ENCODE measurements around the gene RPL18A. TPM values are rescaled to one million over a fixed set of nuclear protein-coding genes. Genes with fewer than 3 reads are reported as not detected.

The RPL18A gene
- total and polyA plus RNA-seq, 4 donors: 422 to 1,388 (median 949) TPM

GRCh38 chr19:17829855-17830566 is 29.7 kb upstream of the RPL18A start:
- 9% methylated on average over 25 of the region's 29 CpGs for WGBS (ENCODE audit: insufficient coverage)
- no peak overlapping the region for H3K27ac ChIP-seq (ENCODE audit: low read depth, low read length)
- peak in 3 of 6 donors; percentile 44 to 92 (median 79) for DNase-seq (ENCODE audit: low read depth in 4 of 6, low spot score in 6 of 6)
- peaks cover 10% of the 10 kb centered on the region for H3K27me3 ChIP-seq (ENCODE audit: control insufficient read depth, insufficient read depth, low read length)
- H3K4me1 ChIP-seq (ENCODE audit: control insufficient read depth, insufficient read depth, low read length): peaks cover 17% of the 10 kb centered on the region
- H3K9me3 ChIP-seq (ENCODE audit: control insufficient read depth, insufficient read depth, low read length): no peaks in the 10 kb centered on the region
- H3K36me3 ChIP-seq (ENCODE audit: control insufficient read depth, insufficient read depth, low read length): no peaks in the 10 kb centered on the region
- H3K4me3 ChIP-seq (ENCODE audit: low read depth, low read length): peak overlapping the region; percentile 39

GRCh38 chr19:17830567-17831418 is 28.9 kb upstream of the RPL18A start:
- Histone ChIP-seq H3K4me3 (ENCODE audit: low read depth, low read length) (peak overlapping the region; percentile 39), H3K4me1 (ENCODE audit: control insufficient read depth, insufficient read depth, low read length) (peaks cover 17% of the 10 kb centered on the region), H3K36me3 (ENCODE audit: control insufficient read depth, insufficient read depth, low read length) (no peaks in the 10 kb centered on the region), H3K27me3 (ENCODE audit: control insufficient read depth, insufficient read depth, low read length) (peaks cover 10% of the 10 kb centered on the region), H3K27ac (ENCODE audit: low read depth, low read length) (no peak overlapping the region), H3K9me3 (ENCODE audit: control insufficient read depth, insufficient read depth, low read length) (no peaks in the 10 kb centered on the region)
- DNase-seq (ENCODE audit: low read depth in 4 of 6, low spot score in 6 of 6): peak in 5 of 6 donors; percentile 62 to 99 (median 88)
- WGBS (ENCODE audit: insufficient coverage): 3% methylated on average over 44 of the region's 50 CpGs

GRCh38 chr19:17831419-17831888 is 28.3 kb upstream of the RPL18A start:
- Histone ChIP-seq H3K27ac (ENCODE audit: low read depth, low read length) (no peak overlapping the region), H3K4me3 (ENCODE audit: low read depth, low read length) (peak overlapping the region; percentile 29), H3K27me3 (ENCODE audit: control insufficient read depth, insufficient read depth, low read length) (peaks cover 10% of the 10 kb centered on the region), H3K9me3 (ENCODE audit: control insufficient read depth, insufficient read depth, low read length) (no peaks in the 10 kb centered on the region), H3K4me1 (ENCODE audit: control insufficient read depth, insufficient read depth, low read length) (peaks cover 17% of the 10 kb centered on the region), H3K36me3 (ENCODE audit: control insufficient read depth, insufficient read depth, low read length) (no peaks in the 10 kb centered on the region)
- peak in 1 of 6 donors; percentile 16 for DNase-seq (ENCODE audit: low read depth in 4 of 6, low spot score in 6 of 6)
- 16% methylated on average over 25 of the region's 25 CpGs for WGBS (ENCODE audit: insufficient coverage)

GRCh38 chr19:17832443-17833208 is 27.1 kb upstream of the RPL18A start:
- whole genome bisulfite sequencing (ENCODE audit: insufficient coverage): 84% methylated on average over 14 of the region's 17 CpGs
- H3K27me3 ChIP-seq (ENCODE audit: control insufficient read depth, insufficient read depth, low read length): peaks cover 10% of the 10 kb centered on the region

GRCh38 chr19:17834350-17835181 is 25.1 kb upstream of the RPL18A start:
- H3K27ac ChIP-seq (ENCODE audit: low read depth, low read length): no peak overlapping the region
- 61% methylated on average over 20 of the region's 27 CpGs for WGBS (ENCODE audit: insufficient coverage)
- DNase-seq (ENCODE audit: low read depth in 4 of 6, low spot score in 6 of 6): no peak
- H3K4me3 ChIP-seq (ENCODE audit: low read depth, low read length): no peak overlapping the region
- no peaks in the 10 kb centered on the region for H3K36me3 ChIP-seq (ENCODE audit: control insufficient read depth, insufficient read depth, low read length)
- no peaks in the 10 kb centered on the region for H3K9me3 ChIP-seq (ENCODE audit: control insufficient read depth, insufficient read depth, low read length)
- peaks cover 10% of the 10 kb centered on the region for H3K27me3 ChIP-seq (ENCODE audit: control insufficient read depth, insufficient read depth, low read length)
- peaks cover 17% of the 10 kb centered on the region for H3K4me1 ChIP-seq (ENCODE audit: control insufficient read depth, insufficient read depth, low read length)

More at GRCh38 chr19:17832443-17833208, 27.1 kb upstream of the RPL18A start:
- Histone ChIP-seq H3K27ac (ENCODE audit: low read depth, low read length) (no peak overlapping the region), H3K9me3 (ENCODE audit: control insufficient read depth, insufficient read depth, low read length) (no peaks in the 10 kb centered on the region), H3K4me3 (ENCODE audit: low read depth, low read length) (no peak overlapping the region), H3K36me3 (ENCODE audit: control insufficient read depth, insufficient read depth, low read length) (no peaks in the 10 kb centered on the region), H3K4me1 (ENCODE audit: control insufficient read depth, insufficient read depth, low read length) (peaks cover 17% of the 10 kb centered on the region)
- DNase-seq (ENCODE audit: low read depth in 4 of 6, low spot score in 6 of 6): no peak

- H3K27me3 ChIP-seq (ENCODE audit: control insufficient read depth, insufficient read depth, low read length): peaks cover 10% of the 10 kb centered on the region
These were observed 24.3 kb upstream of the RPL18A start for GRCh38 chr19:17835182-17836006.

GRCh38 chr19:17836530-17836929 is 23.2 kb upstream of the RPL18A start:
- Histone ChIP-seq H3K4me3 (ENCODE audit: low read depth, low read length) (no peak overlapping the region), H3K27me3 (ENCODE audit: control insufficient read depth, insufficient read depth, low read length) (peaks cover 11% of the 10 kb centered on the region), H3K4me1 (ENCODE audit: control insufficient read depth, insufficient read depth, low read length) (peaks cover 7% of the 10 kb centered on the region), H3K27ac (ENCODE audit: low read depth, low read length) (no peak overlapping the region), H3K9me3 (ENCODE audit: control insufficient read depth, insufficient read depth, low read length) (no peaks in the 10 kb centered on the region), H3K36me3 (ENCODE audit: control insufficient read depth, insufficient read depth, low read length) (peaks cover 2% of the 10 kb centered on the region)
- 54% methylated on average over 3 of the region's 4 CpGs for WGBS (ENCODE audit: insufficient coverage)
- DNase-seq (ENCODE audit: low read depth in 4 of 6, low spot score in 6 of 6): no peak

More at GRCh38 chr19:17835182-17836006, 24.3 kb upstream of the RPL18A start:
- Histone ChIP-seq H3K9me3 (ENCODE audit: control insufficient read depth, insufficient read depth, low read length) (no peaks in the 10 kb centered on the region), H3K4me1 (ENCODE audit: control insufficient read depth, insufficient read depth, low read length) (peaks cover 10% of the 10 kb centered on the region), H3K36me3 (ENCODE audit: control insufficient read depth, insufficient read depth, low read length) (no peaks in the 10 kb centered on the region), H3K27ac (ENCODE audit: low read depth, low read length) (no peak overlapping the region), H3K4me3 (ENCODE audit: low read depth, low read length) (no peak overlapping the region)
- WGBS (ENCODE audit: insufficient coverage): 77% methylated on average over 6 of the region's 8 CpGs
- no peak for DNase-seq (ENCODE audit: low read depth in 4 of 6, low spot score in 6 of 6)

- no peaks in the 10 kb centered on the region for H3K9me3 ChIP-seq (ENCODE audit: control insufficient read depth, insufficient read depth, low read length)
- H3K27me3 ChIP-seq (ENCODE audit: control insufficient read depth, insufficient read depth, low read length): peaks cover 9% of the 10 kb centered on the region
- 87% methylated on average over 5 of the region's 7 CpGs for WGBS (ENCODE audit: insufficient coverage)
- peaks cover 20% of the 10 kb centered on the region for H3K4me1 ChIP-seq (ENCODE audit: control insufficient read depth, insufficient read depth, low read length)
- DNase-seq (ENCODE audit: low read depth in 4 of 6, low spot score in 6 of 6): no peak
- H3K4me3 ChIP-seq (ENCODE audit: low read depth, low read length): no peak overlapping the region
- H3K36me3 ChIP-seq (ENCODE audit: control insufficient read depth, insufficient read depth, low read length): peaks cover 2% of the 10 kb centered on the region
- no peak overlapping the region for H3K27ac ChIP-seq (ENCODE audit: low read depth, low read length)
These were observed 21.7 kb upstream of the RPL18A start for GRCh38 chr19:17837972-17838371.
